AG09319 (cell line): Measurements from ENCODE around the gene GCC1.

Source experiments
- DNase-seq: peaks from one replicate; pipeline ENCODE4 v3.0.0-alpha.2; 2010; ENCODE audit warnings: low read depth; ENCODE audit errors: extremely low read depth
- TF ChIP-seq, protein P1 (sequence below): IDR thresholded peaks from 2 replicates; pipeline ENCODE4 v1.5.1; 2011; ENCODE audit warnings: low read depth, mild to moderate bottlenecking, inconsistent platforms, low read length, moderate library complexity

The GCC1 gene

DNA sequence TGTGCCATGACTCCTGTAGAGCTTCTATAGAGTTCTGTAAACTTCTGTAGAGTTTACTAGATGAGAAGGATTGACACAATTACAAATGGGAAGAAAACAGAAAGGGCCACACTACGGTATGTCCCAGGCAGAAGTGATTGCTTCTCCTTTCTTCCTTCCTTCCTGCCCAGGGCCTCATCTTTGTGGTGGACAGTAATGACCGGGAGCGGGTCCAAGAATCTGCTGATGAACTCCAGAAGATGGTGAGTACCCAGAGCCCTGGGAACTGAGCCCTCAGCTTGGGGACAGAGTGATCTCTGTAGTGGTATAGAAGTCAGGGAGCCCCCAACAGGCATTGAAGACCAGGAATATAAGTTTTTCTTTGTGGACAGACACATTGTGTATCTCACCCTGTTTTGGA lies 4.5 kb upstream of the GCC1 start:
- DNase-seq, result no peak

DNA sequence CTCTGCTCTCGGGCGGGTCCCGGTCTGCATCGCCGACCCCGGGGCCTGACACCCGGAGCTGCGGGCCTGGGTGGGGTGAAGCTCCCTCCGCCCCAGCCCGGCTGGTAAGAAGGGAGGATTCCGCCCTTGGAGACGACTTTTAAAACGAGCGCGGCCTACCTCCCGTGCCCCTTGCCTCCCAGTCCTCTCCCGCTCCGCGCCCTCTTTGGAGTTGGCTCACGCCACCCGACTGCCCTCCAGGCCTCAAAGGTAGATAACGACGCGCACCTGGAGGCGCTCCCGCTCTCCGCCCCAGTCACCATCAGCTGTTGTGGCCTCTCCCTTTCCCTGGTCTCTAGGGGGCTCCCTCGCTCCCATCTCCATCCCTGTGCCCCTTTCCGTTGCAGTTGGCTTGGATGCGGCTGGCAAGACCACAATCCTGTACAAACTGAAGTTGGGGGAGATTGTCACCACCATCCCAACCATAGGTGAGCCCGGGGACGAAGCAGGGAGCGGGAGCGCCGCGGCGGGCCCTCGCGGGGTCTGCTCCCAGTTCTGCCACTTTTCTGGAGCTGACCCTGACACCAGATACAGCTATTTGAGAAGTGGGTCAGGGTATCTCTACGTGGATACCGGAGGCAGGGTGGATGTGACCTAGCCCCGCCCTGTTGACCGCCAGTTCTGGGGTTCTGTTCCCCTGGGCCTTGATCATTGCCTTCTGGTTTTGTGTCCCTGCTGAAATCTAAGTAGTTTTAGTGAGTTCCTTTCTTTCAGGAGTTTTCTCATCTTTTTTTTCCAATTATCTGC lies 3.5 kb upstream of the GCC1 start:
- peak; percentile 20 for DNase-seq
- TF ChIP-seq, protein P1, sequence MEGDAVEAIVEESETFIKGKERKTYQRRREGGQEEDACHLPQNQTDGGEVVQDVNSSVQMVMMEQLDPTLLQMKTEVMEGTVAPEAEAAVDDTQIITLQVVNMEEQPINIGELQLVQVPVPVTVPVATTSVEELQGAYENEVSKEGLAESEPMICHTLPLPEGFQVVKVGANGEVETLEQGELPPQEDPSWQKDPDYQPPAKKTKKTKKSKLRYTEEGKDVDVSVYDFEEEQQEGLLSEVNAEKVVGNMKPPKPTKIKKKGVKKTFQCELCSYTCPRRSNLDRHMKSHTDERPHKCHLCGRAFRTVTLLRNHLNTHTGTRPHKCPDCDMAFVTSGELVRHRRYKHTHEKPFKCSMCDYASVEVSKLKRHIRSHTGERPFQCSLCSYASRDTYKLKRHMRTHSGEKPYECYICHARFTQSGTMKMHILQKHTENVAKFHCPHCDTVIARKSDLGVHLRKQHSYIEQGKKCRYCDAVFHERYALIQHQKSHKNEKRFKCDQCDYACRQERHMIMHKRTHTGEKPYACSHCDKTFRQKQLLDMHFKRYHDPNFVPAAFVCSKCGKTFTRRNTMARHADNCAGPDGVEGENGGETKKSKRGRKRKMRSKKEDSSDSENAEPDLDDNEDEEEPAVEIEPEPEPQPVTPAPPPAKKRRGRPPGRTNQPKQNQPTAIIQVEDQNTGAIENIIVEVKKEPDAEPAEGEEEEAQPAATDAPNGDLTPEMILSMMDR, result peak; percentile 64

More for the DNA sequence above, 4.5 kb upstream of the GCC1 start:
- TF ChIP-seq, protein P1, result no peak

DNA sequence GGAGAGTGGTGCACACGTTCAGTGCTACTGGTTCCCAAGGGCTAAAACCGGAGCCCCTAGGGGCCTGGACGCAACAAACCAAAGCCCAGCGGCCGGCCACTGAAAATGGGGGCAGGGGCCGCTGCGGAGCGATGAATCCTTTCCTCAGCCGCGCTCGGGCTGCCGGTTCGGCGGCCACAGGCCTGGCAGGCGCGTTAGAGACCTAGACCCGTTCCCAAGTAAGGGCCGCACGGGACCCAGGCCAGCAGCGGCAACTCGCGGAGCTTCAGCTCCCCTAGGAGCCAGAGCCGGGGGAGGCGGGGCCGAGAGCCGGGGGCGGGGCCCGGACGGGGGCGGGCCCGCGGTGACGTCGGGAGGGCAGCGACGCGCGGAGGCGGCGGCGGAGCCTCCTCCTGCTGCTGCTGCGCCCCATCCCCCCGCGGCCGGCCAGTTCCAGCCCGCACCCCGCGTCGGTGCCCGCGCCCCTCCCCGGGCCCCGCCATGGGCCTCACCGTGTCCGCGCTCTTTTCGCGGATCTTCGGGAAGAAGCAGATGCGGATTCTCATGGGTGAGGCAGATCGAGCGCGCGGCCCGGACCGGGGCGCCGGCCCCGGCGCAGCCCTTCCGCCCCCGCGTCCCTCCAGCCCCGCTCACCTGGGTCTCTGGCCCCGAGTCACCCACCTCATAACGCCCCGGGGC lies 2.8 kb upstream of the GCC1 start, which contains the start of gene ARF5:
Gene ARF5 (plus strand): TSS at position 393 of the 678 bp plus-strand sequence. CDS start 88 bp downstream, at position 481.
- TF ChIP-seq, protein P1, result no peak
- peak; percentile 54 for DNase-seq

DNA sequence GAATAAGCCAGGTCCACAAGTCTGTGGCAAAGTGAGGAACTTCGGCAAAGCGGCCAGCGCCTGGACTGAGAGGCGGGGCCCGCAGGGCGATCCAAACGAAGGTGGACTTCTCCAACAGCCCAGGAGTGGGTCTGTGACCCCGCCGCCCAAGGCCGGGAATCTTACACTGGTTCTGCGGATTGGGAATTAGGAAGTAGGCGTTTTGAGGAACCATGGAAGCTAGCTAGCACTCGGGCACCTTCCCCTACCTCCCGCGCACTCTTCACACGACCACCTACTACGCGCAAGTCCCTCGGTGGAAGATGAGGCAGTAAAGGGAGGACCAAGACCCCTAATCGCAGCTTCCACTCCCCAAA lies 2.2 kb upstream of the GCC1 start:
- TF ChIP-seq, protein P1, result no peak
- DNase-seq, result no peak

DNA sequence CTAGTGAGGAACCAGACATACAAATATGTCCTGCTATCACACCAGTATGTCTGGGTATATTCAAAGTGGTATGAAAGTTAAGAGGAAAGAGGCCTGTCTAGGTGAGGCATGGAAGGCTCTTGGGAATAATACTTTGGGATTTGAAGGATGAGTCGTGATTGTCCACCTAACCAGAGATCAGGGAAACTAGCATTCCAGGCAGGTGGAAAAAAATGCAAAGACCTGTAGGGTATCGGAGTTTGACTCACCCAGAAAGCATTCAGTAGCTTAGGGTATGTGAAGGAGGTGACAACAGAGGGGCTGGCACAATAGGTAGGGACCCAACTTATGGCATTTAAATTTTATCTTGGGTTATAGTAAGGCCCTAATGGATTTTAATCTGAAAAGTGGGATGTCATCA lies 950 bp upstream of the GCC1 start:
- no peak for DNase-seq
- TF ChIP-seq, protein P1, result no peak

DNA sequence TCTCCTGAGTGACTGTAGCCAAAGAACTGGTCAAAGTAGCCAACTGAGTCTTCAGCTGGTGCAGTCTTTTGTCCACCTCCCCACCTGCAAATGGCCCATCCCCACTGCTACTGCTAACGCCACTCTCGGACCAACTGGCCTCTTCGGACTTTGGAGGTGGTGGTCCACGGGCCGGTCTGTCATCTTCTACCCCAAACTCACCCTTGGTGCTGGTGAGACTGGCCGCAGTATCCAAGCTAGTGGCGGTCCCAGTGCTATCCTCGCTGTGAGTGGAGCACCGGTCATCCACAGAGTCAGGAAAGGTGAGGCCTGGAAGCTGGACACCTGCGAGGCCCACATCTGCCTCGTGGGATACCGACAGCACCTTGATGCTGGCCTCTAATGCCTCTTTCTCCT lies 750 bp downstream of the GCC1 start:
- no peak for DNase-seq
- TF ChIP-seq, protein P1, result no peak

DNA sequence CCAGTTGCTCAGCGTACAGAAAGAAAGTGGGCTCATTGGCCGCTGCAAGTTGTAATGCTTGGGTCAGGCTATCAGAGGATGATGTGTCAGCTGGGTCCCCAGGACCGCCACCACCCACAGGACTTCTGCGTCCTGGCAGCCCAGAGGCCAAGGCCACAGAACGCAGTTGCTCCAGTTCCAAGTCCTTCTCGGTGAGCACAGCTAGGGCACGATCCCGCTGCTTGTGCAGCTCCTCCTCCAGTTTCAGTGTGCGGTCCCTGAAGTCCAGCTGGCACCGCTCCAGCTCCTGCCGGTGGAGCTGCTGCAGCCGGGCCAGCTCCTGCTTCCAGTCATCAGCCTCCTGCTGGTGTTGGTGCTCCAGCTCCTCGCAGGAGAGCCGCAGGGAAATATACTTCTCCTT lies 3.0 kb downstream of the GCC1 start:
- TF ChIP-seq, protein P1, result no peak
- no peak for DNase-seq
